ENCODE data around the gene SDK1. TPM values are rescaled to one million over a fixed set of nuclear protein-coding genes. Genes with fewer than 3 reads are reported as not detected.

SDK1 gene
- polyA plus RNA-seq, 2 of the 4 experiments (the other 2 are of a cell fraction), result 0.12 to 0.28 TPM

DNA sequence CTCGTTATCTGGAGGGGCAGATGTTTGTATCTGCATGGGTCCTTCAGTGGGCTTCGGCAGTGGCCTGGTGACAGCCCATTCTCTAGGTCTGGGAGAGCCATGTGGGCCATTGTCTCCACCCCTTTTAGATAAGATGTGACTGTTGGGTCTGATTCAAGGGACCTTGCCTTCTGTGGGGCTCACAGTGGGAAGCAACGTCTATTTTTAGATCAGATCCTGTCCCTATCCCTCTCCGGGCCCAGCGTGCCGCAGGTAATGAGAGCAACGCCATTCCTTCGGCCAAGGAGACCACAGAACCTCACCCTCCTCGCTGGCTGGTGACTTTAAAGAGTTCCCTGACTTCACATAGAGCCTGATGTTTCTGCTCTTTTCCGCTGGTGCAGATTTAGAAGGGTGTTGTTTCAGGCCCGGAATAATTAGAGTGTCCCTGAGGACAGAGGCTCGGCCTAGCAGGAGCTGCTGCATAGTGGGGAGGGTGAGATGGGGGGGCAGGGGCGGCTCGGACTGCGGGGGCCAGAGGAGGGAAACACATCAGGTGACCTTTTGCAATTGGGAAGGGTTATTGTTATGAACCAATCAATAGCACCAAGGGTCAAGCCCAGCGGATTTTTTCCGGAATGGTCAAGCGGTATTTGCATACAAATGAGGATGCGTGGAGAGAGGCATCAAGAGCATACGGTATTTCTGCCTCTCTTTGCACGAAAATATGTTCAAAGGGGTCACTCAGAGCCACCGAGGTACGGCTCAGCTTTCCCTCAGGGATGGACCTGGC is 878.0 kb downstream of the SDK1 start:
- 47% methylated on average over 17 of the region's 23 CpGs for whole genome bisulfite sequencing (ENCODE audit: missing lambda C conversion rate)
- Histone ChIP-seq H3K27ac (no peak overlapping the region), H3K4me1 (no peaks in the 10 kb centered on the region), H3K9me3 (peaks cover 9% of the 10 kb centered on the region; the same call in 2 of the 3 replicates), H3K4me3 (no peak overlapping the region), H3K4me2 (no peak overlapping the region)
- POLR2A ChIA-PET, result no interaction called here
- CTCF ChIA-PET, result interaction anchor here (0.5 to 1.5 kb wide), 3 partner anchors 12 to 532 kb away, joined by 3 to 4 read pairs (median 4); no protein-coding TSS in a partner anchor
- DNase-seq (ENCODE audit: low read depth in 1 of 2, low spot score in 1 of 2) (no peak), ATAC-seq (no peak), FAIRE-seq (no peak)
- TF ChIP-seq RFX5 (IDR thresholded peaks at IDR 0.05), result no peak
- TF ChIP-seq RNF2 (IDR thresholded peaks at IDR 0.05; ENCODE audit: borderline replicate concordance, low read depth), result no peak
- no peak for TF ChIP-seq HOXB13 (CRISPR knock-in tag; IDR thresholded peaks at IDR 0.05; ENCODE audit: low read depth)
- TF ChIP-seq JUN (IDR thresholded peaks at IDR 0.05), result no peak
- TF ChIP-seq, protein P1, sequence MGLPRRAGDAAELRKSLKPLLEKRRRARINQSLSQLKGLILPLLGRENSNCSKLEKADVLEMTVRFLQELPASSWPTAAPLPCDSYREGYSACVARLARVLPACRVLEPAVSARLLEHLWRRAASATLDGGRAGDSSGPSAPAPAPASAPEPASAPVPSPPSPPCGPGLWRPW (IDR thresholded peaks at IDR 0.05), result no peak
- no peak for TF ChIP-seq CHD2 (IDR thresholded peaks at IDR 0.05; ENCODE audit: low read length, partially characterized antibody)
- TF ChIP-seq ZC3H11A (IDR thresholded peaks at IDR 0.05), result no peak
- TF ChIP-seq, protein P2, sequence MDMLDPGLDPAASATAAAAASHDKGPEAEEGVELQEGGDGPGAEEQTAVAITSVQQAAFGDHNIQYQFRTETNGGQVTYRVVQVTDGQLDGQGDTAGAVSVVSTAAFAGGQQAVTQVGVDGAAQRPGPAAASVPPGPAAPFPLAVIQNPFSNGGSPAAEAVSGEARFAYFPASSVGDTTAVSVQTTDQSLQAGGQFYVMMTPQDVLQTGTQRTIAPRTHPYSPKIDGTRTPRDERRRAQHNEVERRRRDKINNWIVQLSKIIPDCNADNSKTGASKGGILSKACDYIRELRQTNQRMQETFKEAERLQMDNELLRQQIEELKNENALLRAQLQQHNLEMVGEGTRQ (IDR thresholded peaks at IDR 0.05), result no peak

DNA sequence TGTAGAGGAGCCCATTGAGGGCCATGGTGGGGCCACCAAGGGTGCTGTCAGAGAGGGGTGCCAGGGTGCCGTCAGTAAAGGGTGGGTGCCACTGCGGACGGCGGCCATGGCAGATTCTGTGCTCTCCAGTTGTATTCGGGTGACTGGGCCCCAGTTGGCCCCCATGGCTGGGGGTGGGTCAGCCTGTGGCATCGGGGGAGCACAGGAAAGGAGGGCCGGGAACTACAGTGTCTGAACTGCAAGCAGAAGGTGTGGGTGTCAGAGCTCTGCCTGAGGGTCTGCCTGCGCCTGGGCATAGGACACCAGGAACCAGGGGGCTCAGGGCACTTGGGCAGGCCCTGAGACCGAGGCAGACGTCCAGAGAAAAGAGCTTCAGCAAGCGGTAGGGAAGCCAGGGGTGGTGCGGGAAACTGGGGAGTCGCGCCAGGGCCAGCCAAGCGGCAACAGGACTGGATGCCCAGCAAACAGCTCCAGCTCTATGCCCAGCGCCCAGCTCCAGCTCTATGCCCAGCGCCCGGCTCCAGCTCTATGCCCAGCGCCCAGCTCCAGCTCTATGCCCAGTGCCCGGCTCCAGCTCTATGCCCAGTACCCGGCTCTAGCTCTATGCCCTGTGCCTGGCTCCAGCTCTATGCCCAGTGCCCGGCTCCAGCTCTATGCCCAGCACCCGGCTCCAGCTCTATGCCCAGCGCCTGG is 878.8 kb downstream of the SDK1 start:
- WGBS (ENCODE audit: missing lambda C conversion rate), result 52% methylated on average over 17 of the region's 24 CpGs
- TF ChIP-seq NR3C1 (IDR thresholded peaks at IDR 0.05), result no peak
- no peak for TF ChIP-seq HEYL (CRISPR knock-in tag; IDR thresholded peaks at IDR 0.05)
- no peak for TF ChIP-seq RARB (CRISPR knock-in tag; IDR thresholded peaks at IDR 0.05)
- no peak for TF ChIP-seq NFE2L2 (conservative IDR thresholded peaks at IDR 0.05; ENCODE audit: low read length)
- TF ChIP-seq MAFK (IDR thresholded peaks at IDR 0.05; ENCODE audit: partially characterized antibody), result no peak
- TF ChIP-seq, protein P3, sequence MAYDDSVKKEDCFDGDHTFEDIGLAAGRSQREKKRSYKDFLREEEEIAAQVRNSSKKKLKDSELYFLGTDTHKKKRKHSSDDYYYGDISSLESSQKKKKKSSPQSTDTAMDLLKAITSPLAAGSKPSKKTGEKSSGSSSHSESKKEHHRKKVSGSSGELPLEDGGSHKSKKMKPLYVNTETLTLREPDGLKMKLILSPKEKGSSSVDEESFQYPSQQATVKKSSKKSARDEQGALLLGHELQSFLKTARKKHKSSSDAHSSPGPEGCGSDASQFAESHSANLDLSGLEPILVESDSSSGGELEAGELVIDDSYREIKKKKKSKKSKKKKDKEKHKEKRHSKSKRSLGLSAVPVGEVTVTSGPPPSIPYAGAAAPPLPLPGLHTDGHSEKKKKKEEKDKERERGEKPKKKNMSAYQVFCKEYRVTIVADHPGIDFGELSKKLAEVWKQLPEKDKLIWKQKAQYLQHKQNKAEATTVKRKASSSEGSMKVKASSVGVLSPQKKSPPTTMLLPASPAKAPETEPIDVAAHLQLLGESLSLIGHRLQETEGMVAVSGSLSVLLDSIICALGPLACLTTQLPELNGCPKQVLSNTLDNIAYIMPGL (CRISPR knock-in tag; IDR thresholded peaks at IDR 0.05; ENCODE audit: borderline replicate concordance), result no peak
- TF ChIP-seq NPAS2 (CRISPR knock-in tag; IDR thresholded peaks at IDR 0.05; ENCODE audit: borderline replicate concordance), result no peak
- TF ChIP-seq SREBF2 (IDR thresholded peaks at IDR 0.05), result no peak
- TF ChIP-seq JUNB (IDR thresholded peaks at IDR 0.05), result no peak
- TF ChIP-seq CHD4 (IDR thresholded peaks at IDR 0.05; ENCODE audit: borderline replicate concordance), result no peak
- TF ChIP-seq KDM1A (IDR thresholded peaks at IDR 0.05; ENCODE audit: low read depth), result no peak
- no peak for TF ChIP-seq HOXA7 (CRISPR knock-in tag; IDR thresholded peaks at IDR 0.05)
- TF ChIP-seq CHD2 (IDR thresholded peaks at IDR 0.05; ENCODE audit: low read length, partially characterized antibody), result no peak
- TF ChIP-seq RNF2 (IDR thresholded peaks at IDR 0.05; ENCODE audit: borderline replicate concordance, low read depth), result no peak
- TF ChIP-seq BHLHE40 (IDR thresholded peaks at IDR 0.05; ENCODE audit: low read depth, low read length), result no peak
- TF ChIP-seq GATA3 (IDR thresholded peaks at IDR 0.05; ENCODE audit: borderline replicate concordance), result no peak
- no peak for TF ChIP-seq CEBPB (IDR thresholded peaks at IDR 0.05)
- no peak for TF ChIP-seq POLR2A (IDR thresholded peaks at IDR 0.05; ENCODE audit: low read length)
- CTCF ChIA-PET, result interaction anchor here (0.8 to 1.5 kb wide), 3 partner anchors 12 to 452 kb away, joined by 3 to 4 read pairs (median 3); no protein-coding TSS in a partner anchor
- H3K27ac ChIP-seq, result no peak overlapping the region
- no peaks in the 10 kb centered on the region for H3K4me1 ChIP-seq
- peaks cover 9% of the 10 kb centered on the region; the same call in 2 of the 3 replicates for H3K9me3 ChIP-seq
- FAIRE-seq, result no peak
- no peak overlapping the region for H3K4me3 ChIP-seq
- DNase-seq (ENCODE audit: low read depth in 1 of 2, low spot score in 1 of 2), result no peak
- no peak overlapping the region for H3K4me2 ChIP-seq
- POLR2A ChIA-PET, result no interaction called here
- ATAC-seq, result no peak

All from A549 (cell line).